Neural cell (in vitro differentiated cells): ENCODE measurements around the gene ZSWIM5. TPM values are rescaled to one million over a fixed set of nuclear protein-coding genes. Genes with fewer than 3 reads are reported as not detected.

ENCODE experiments used
- H2AFZ ChIP-seq: fragments of 200-600, 300-800 bp; sonication (generic), shearing (Covaris generic); 2 replicates; pipeline ENCODE4 v1.6.0; 2014; ENCODE audit warnings: low read depth, mild to moderate bottlenecking, antibody characterized with exemption, low read length, moderate library complexity
- H3F3A ChIP-seq: fragments of 200-600 bp; shearing (Covaris generic); 2 replicates; pipeline ENCODE4 v1.6.1; 2016; ENCODE audit warnings: mild to moderate bottlenecking, moderate library complexity, mixed read lengths, antibody characterized with exemption, low read length; ENCODE audit not compliant: insufficient read depth, poor library complexity, severe bottlenecking
- H3K27ac ChIP-seq: fragments of 200-600, 300-800 bp; sonication (generic), shearing (Covaris generic); 2 replicates; pipeline ENCODE4 v1.5.1; 2014; ENCODE audit warnings: mild to moderate bottlenecking, low read length, moderate library complexity
- H3K27me3 ChIP-seq: fragments of 300-800, 200-600 bp; sonication (generic), shearing (Covaris generic); 2 replicates; pipeline ENCODE4 v1.6.0; 2014; ENCODE audit warnings: mild to moderate bottlenecking, low read depth, low read length, moderate library complexity; ENCODE audit not compliant: insufficient read depth
- H3K36me3 ChIP-seq: fragments of 300-800, 200-600 bp; sonication (generic), shearing (Covaris generic); 2 replicates; pipeline ENCODE4 v1.5.1; 2014; ENCODE audit warnings: mild to moderate bottlenecking, antibody characterized with exemption, low read length, moderate library complexity; ENCODE audit not compliant: insufficient read depth
- H3K4me2 ChIP-seq: fragments of 300-800, 200-600 bp; sonication (generic), shearing (Covaris generic); 2 replicates; pipeline ENCODE4 v1.6.0; 2014; ENCODE audit warnings: mild to moderate bottlenecking, low read length
- H3K4me3 ChIP-seq: fragments of 300-800, 200-600 bp; sonication (generic), shearing (Covaris generic); 2 replicates; pipeline ENCODE4 v1.5.1; 2014; ENCODE audit warnings: mild to moderate bottlenecking, low read length, moderate library complexity
- H3K79me2 ChIP-seq: fragments of 200-600 bp; shearing (Covaris generic); replicated peaks from 2 replicates; pipeline ENCODE4 v1.6.0; 2014; ENCODE audit warnings: mild to moderate bottlenecking, low read length, moderate library complexity; ENCODE audit not compliant: insufficient read depth
- H3K9ac ChIP-seq: fragments of 300-800, 200-600 bp; sonication (generic), shearing (Covaris generic); 2 replicates; pipeline ENCODE4 v1.6.1; 2016; ENCODE audit warnings: mild to moderate bottlenecking, low read length, mixed read lengths
- H3K9me2 ChIP-seq: fragments of 200-600 bp; shearing (Covaris generic); 2 replicates; pipeline ENCODE4 v1.6.1; 2016; ENCODE audit warnings: mild to moderate bottlenecking, low read length, mixed read lengths; ENCODE audit not compliant: insufficient read depth
- H3K9me3 ChIP-seq: fragments of 200-600, 300-800 bp; sonication (generic), shearing (Covaris generic); 2 replicates; pipeline ENCODE4 v1.6.1; 2016; ENCODE audit warnings: mild to moderate bottlenecking, mixed run types, low read length, moderate library complexity, mixed read lengths
- H4K20me1 ChIP-seq: fragments of 200-600 bp; shearing (Covaris generic); 2 replicates; pipeline ENCODE4 v1.6.1; 2016; ENCODE audit warnings: mild to moderate bottlenecking, mixed run types; ENCODE audit not compliant: insufficient read depth
- EP300 ChIP-seq: fragments of 450-650 bp; conservative IDR thresholded peaks from 2 replicates; pipeline ENCODE4 v1.6.1; 2014; ENCODE audit warnings: antibody characterized with exemption, mild to moderate bottlenecking, moderate library complexity; ENCODE audit not compliant: poor library complexity, severe bottlenecking
- EZH2 ChIP-seq: fragments of 200-600, 300-800 bp; shearing (Covaris generic), sonication (generic); IDR thresholded peaks from 2 replicates; pipeline ENCODE4 v1.6.1; 2014; ENCODE audit warnings: antibody characterized with exemption, low read length, borderline replicate concordance, mild to moderate bottlenecking; ENCODE audit not compliant: insufficient read depth, poor library complexity, severe bottlenecking
- MXI1 ChIP-seq: fragments of 450-650 bp; conservative IDR thresholded peaks from 2 replicates; pipeline ENCODE4 v1.6.1; 2014; ENCODE audit warnings: antibody characterized with exemption, mild to moderate bottlenecking; ENCODE audit not compliant: poor library complexity, severe bottlenecking
- POLR2AphosphoS5 ChIP-seq: IDR thresholded peaks from 2 replicates; pipeline ENCODE4 v1.6.1; 2012
- RAD21 ChIP-seq: fragments of 450-650 bp; conservative IDR thresholded peaks from 2 replicates; pipeline ENCODE4 v1.6.1; 2014; ENCODE audit warnings: antibody characterized with exemption, mild to moderate bottlenecking, moderate library complexity
- SMC3 ChIP-seq: fragments of 450-650 bp; conservative IDR thresholded peaks from 2 replicates; pipeline ENCODE4 v1.6.1; 2014; ENCODE audit warnings: antibody characterized with exemption, mild to moderate bottlenecking, moderate library complexity; ENCODE audit not compliant: poor library complexity
- TAF1 ChIP-seq: IDR thresholded peaks from 2 replicates; pipeline ENCODE4 v1.6.1; 2012; ENCODE audit warnings: low read depth
- polyA plus RNA-seq: library from polyadenylated mRNA; depleted of rRNA; stranded (reverse); fragments of >200 nt; gene quantifications from 2 replicates; pipeline ENCODE4 v1.2.3, GENCODE V29; 2014
- TF ChIP-seq, protein P1 (sequence below): IDR thresholded peaks from 2 replicates; pipeline ENCODE4 v1.6.1; 2012; ENCODE audit warnings: borderline replicate concordance
- TF ChIP-seq, protein P2 (sequence below): fragments of 450-650 bp; IDR thresholded peaks from 2 replicates; pipeline ENCODE4 v1.5.1; 2014; ENCODE audit warnings: antibody characterized with exemption, mild to moderate bottlenecking, moderate library complexity; ENCODE audit not compliant: poor library complexity, severe bottlenecking

The ZSWIM5 gene
- polyA plus RNA-seq, 1 donor from 2014 or later: 27.2 TPM

DNA sequence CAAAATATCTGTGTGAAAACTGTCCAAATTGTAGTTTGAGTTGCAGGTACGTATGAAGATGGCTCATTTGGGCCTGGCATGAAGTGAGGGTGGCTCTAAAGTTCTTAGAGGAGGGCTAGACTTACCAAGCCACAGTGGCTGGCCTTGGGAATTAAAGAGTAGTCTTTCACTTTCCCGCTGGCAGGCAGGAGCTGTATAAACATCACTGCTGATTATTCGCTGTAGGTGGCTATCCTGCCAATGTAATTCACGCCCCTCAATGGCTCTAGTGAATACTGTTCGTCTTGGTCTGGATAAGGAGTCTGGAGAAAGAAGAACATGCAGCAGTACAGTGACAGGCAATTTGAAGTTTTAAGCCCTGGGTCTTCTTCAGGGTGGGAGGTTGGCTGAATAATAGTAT lies 163.3 kb downstream of the ZSWIM5 start:
- Histone ChIP-seq H2AFZ (no peak overlapping the region), H3K9me3 (no peaks in the 10 kb centered on the region), H4K20me1 (no peaks in the 10 kb centered on the region), H3K9ac (no peak overlapping the region), H3K4me3 (no peak overlapping the region), H3K36me3 (peaks cover 10% of the 10 kb centered on the region), H3K27me3 (no peaks in the 10 kb centered on the region), H3K4me2 (no peak overlapping the region), H3K79me2 (no peaks in the 10 kb centered on the region), H3K27ac (no peak overlapping the region), H3K9me2 (no peaks in the 10 kb centered on the region), H3F3A (no peaks in the 10 kb centered on the region)
- TF ChIP-seq MXI1 (no peak), POLR2AphosphoS5 (no peak), EP300 (no peak), EZH2 (no peak), RAD21 (no peak), SMC3 (no peak), TAF1 (no peak)
- TF ChIP-seq, protein P1, sequence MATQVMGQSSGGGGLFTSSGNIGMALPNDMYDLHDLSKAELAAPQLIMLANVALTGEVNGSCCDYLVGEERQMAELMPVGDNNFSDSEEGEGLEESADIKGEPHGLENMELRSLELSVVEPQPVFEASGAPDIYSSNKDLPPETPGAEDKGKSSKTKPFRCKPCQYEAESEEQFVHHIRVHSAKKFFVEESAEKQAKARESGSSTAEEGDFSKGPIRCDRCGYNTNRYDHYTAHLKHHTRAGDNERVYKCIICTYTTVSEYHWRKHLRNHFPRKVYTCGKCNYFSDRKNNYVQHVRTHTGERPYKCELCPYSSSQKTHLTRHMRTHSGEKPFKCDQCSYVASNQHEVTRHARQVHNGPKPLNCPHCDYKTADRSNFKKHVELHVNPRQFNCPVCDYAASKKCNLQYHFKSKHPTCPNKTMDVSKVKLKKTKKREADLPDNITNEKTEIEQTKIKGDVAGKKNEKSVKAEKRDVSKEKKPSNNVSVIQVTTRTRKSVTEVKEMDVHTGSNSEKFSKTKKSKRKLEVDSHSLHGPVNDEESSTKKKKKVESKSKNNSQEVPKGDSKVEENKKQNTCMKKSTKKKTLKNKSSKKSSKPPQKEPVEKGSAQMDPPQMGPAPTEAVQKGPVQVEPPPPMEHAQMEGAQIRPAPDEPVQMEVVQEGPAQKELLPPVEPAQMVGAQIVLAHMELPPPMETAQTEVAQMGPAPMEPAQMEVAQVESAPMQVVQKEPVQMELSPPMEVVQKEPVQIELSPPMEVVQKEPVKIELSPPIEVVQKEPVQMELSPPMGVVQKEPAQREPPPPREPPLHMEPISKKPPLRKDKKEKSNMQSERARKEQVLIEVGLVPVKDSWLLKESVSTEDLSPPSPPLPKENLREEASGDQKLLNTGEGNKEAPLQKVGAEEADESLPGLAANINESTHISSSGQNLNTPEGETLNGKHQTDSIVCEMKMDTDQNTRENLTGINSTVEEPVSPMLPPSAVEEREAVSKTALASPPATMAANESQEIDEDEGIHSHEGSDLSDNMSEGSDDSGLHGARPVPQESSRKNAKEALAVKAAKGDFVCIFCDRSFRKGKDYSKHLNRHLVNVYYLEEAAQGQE: no peak
- TF ChIP-seq, protein P2, sequence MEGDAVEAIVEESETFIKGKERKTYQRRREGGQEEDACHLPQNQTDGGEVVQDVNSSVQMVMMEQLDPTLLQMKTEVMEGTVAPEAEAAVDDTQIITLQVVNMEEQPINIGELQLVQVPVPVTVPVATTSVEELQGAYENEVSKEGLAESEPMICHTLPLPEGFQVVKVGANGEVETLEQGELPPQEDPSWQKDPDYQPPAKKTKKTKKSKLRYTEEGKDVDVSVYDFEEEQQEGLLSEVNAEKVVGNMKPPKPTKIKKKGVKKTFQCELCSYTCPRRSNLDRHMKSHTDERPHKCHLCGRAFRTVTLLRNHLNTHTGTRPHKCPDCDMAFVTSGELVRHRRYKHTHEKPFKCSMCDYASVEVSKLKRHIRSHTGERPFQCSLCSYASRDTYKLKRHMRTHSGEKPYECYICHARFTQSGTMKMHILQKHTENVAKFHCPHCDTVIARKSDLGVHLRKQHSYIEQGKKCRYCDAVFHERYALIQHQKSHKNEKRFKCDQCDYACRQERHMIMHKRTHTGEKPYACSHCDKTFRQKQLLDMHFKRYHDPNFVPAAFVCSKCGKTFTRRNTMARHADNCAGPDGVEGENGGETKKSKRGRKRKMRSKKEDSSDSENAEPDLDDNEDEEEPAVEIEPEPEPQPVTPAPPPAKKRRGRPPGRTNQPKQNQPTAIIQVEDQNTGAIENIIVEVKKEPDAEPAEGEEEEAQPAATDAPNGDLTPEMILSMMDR: no peak

DNA sequence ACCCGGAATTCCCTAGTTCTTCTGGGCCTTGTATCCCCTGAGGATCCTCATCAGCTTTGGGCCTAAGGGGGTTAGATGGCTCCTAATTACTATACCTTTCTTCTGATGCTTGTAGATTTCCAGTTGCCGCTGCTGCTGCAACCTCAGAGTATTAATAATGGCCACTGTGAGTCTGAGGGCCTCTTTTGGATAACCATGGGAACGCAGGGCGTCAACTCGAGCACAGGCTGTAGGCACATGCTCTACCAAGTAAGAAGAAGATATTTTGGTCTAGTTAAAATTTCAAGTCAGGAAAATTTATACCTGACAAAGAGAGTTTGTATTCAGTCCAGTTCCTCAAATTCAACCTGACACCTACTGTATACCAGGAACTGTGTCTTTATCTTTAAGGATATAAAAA lies 166.1 kb downstream of the ZSWIM5 start:
- no peaks in the 10 kb centered on the region for H3F3A ChIP-seq
- no peak overlapping the region for H3K4me2 ChIP-seq
- no peaks in the 10 kb centered on the region for H3K79me2 ChIP-seq
- H3K9ac ChIP-seq: no peak overlapping the region
- H3K27me3 ChIP-seq: no peaks in the 10 kb centered on the region
- H3K9me3 ChIP-seq: no peaks in the 10 kb centered on the region
- H4K20me1 ChIP-seq: no peaks in the 10 kb centered on the region
- H3K36me3 ChIP-seq: peaks cover 10% of the 10 kb centered on the region
- no peaks in the 10 kb centered on the region for H3K9me2 ChIP-seq
- TF ChIP-seq SMC3 (no peak), MXI1 (no peak), EZH2 (no peak)
- H3K4me3 ChIP-seq: no peak overlapping the region
- no peak overlapping the region for H3K27ac ChIP-seq
- H2AFZ ChIP-seq: no peak overlapping the region
